ENCODE results near the gene FRYL.

FRYL gene

GRCh38 chr4:48664938-48665337, 115.1 kb downstream of the FRYL start:
- Mint-ChIP-seq H3K4me1 (peaks cover 6% of the 10 kb centered on the region), H3K4me3 (no peak overlapping the region), H3K27me3 (ENCODE audit: low read depth) (no peaks in the 10 kb centered on the region), H3K9me3 (peaks cover 5% of the 10 kb centered on the region), H3K36me3 (ENCODE audit: low read depth) (peaks cover 13% of the 10 kb centered on the region), H3K27ac (peak overlapping the region in 1 of 3 experiments; percentile 49)
- no peak for TF ChIP-seq CTCF (IDR thresholded peaks at IDR 0.05; ENCODE audit: unreplicated experiment in 3 of 3)

GRCh38 chr4:48661391-48661790, 118.7 kb downstream of the FRYL start:
- Mint-ChIP-seq H3K27ac (peak overlapping the region in 2 of 3 experiments; percentile 77 to 79), H3K4me3 (no peak overlapping the region), H3K4me1 (peaks cover 6% of the 10 kb centered on the region), H3K27me3 (ENCODE audit: low read depth) (no peaks in the 10 kb centered on the region), H3K9me3 (peaks cover 5% of the 10 kb centered on the region), H3K36me3 (ENCODE audit: low read depth) (peaks cover 13% of the 10 kb centered on the region)
- no peak for TF ChIP-seq CTCF (IDR thresholded peaks at IDR 0.05; ENCODE audit: unreplicated experiment in 3 of 3)

- Mint-ChIP-seq H3K9me3 (peaks cover 5% of the 10 kb centered on the region), H3K27me3 (ENCODE audit: low read depth) (no peaks in the 10 kb centered on the region), H3K36me3 (ENCODE audit: low read depth) (peaks cover 13% of the 10 kb centered on the region), H3K4me3 (no peak overlapping the region), H3K27ac (peak overlapping the region in 1 of 3 experiments; percentile 79), H3K4me1 (peaks cover 6% of the 10 kb centered on the region)
- no peak for TF ChIP-seq CTCF (IDR thresholded peaks at IDR 0.05; ENCODE audit: unreplicated experiment in 3 of 3)
These were observed 119.7 kb downstream of the FRYL start for GRCh38 chr4:48660347-48660746.

- H3K4me1 Mint-ChIP-seq: peaks cover 39% of the 10 kb centered on the region
- peak overlapping the region; percentile 40 to 77 (median 64) for H3K27ac Mint-ChIP-seq
- no peaks in the 10 kb centered on the region for H3K27me3 Mint-ChIP-seq (ENCODE audit: low read depth)
- no peak for TF ChIP-seq CTCF (IDR thresholded peaks at IDR 0.05; ENCODE audit: unreplicated experiment in 3 of 3)
- no peaks in the 10 kb centered on the region for H3K9me3 Mint-ChIP-seq
- peaks cover 3% of the 10 kb centered on the region for H3K36me3 Mint-ChIP-seq (ENCODE audit: low read depth)
- H3K4me3 Mint-ChIP-seq: no peak overlapping the region
These were observed 125.9 kb downstream of the FRYL start for GRCh38 chr4:48654015-48654664.

GRCh38 chr4:48653217-48654014, 126.7 kb downstream of the FRYL start:
- Mint-ChIP-seq H3K27ac (peak overlapping the region; percentile 40 to 77 (median 64)), H3K27me3 (ENCODE audit: low read depth) (no peaks in the 10 kb centered on the region), H3K4me1 (peaks cover 39% of the 10 kb centered on the region), H3K9me3 (no peaks in the 10 kb centered on the region), H3K36me3 (ENCODE audit: low read depth) (peaks cover 3% of the 10 kb centered on the region), H3K4me3 (peak overlapping the region in 1 of 3 experiments; percentile 19)
- TF ChIP-seq CTCF (IDR thresholded peaks at IDR 0.05; ENCODE audit: unreplicated experiment in 3 of 3): no peak

Data from nephron (organoid).